C4-2B (cell line): ENCODE results near the gene XRN2.

Experiments used
- H3K27ac ChIP-seq: fragments of 450-650 bp; 2 replicates; pipeline ENCODE4 v1.5.1; 2017
- ZFX ChIP-seq: fragments of 450-650 bp; IDR thresholded peaks from 2 replicates; pipeline ENCODE4 v1.6.1; 2017
- TF ChIP-seq, protein P1 (sequence below): fragments of 450-650 bp; conservative IDR thresholded peaks from 2 replicates; pipeline ENCODE4 v1.5.1; 2017; ENCODE audit warnings: mild to moderate bottlenecking

XRN2 gene

DNA sequence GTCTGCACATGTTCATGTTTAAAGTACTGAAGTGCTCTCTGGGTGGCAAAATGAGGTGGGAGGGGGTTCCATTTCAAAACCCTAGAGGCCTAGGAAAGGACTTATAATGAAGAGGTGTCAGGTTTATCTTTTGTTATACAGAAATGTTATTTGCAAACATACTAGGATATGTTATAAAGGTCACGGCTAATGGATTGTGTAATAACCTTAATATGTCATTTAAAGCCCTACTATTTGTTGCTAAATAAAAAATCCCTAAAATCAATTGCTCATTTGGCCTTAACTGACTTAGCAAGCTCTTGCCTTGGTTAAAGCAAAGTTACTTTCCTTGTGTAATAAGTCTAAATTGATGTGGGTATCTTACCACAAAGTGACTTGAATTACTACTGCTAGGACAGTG, 85.4 kb downstream of the XRN2 start:
- TF ChIP-seq ZFX: no peak
- TF ChIP-seq, protein P1, sequence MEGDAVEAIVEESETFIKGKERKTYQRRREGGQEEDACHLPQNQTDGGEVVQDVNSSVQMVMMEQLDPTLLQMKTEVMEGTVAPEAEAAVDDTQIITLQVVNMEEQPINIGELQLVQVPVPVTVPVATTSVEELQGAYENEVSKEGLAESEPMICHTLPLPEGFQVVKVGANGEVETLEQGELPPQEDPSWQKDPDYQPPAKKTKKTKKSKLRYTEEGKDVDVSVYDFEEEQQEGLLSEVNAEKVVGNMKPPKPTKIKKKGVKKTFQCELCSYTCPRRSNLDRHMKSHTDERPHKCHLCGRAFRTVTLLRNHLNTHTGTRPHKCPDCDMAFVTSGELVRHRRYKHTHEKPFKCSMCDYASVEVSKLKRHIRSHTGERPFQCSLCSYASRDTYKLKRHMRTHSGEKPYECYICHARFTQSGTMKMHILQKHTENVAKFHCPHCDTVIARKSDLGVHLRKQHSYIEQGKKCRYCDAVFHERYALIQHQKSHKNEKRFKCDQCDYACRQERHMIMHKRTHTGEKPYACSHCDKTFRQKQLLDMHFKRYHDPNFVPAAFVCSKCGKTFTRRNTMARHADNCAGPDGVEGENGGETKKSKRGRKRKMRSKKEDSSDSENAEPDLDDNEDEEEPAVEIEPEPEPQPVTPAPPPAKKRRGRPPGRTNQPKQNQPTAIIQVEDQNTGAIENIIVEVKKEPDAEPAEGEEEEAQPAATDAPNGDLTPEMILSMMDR: no peak
- no peak overlapping the region for H3K27ac ChIP-seq

DNA sequence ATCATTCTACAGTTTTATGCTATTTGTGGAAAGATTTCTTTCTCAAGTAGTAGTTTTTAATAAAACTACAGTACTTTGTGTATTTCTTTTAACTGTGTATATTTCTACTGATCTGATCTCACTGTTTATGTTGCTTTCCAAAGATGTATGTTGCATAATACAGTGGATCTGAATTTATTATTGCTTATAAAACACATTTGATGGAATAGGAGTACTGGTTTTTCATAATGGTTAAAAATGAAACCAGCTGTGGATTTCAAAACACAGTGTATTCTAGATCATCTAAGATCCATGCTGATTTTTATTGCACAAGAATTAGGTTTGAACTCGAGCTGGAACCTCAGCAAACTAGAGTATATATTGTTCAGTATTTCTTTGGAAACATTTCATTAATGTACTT, 86.2 kb downstream of the XRN2 start:
- H3K27ac ChIP-seq: no peak overlapping the region
- TF ChIP-seq ZFX: no peak
- TF ChIP-seq, protein P1: no peak

DNA sequence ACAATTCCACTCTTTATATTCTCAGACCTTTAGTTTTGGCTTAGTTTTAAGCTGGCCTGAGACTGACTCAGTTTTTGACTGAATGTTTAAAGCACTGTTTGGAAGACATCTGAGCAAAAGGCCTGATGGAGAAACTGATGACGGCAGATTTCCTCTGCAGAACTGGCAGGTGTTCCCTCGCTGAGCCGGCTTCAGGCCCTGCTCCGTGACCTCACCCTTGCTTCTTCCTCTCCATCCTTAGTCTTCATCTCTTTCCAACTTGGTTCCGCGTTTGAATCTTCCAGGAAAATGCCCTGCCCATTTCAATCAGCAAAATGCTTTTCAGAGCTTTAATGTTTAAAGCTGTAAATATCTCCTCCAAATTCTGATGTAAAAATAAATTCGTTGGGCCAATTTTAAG, 87.6 kb downstream of the XRN2 start:
- H3K27ac ChIP-seq: no peak overlapping the region
- TF ChIP-seq, protein P1: no peak
- TF ChIP-seq ZFX: no peak

DNA sequence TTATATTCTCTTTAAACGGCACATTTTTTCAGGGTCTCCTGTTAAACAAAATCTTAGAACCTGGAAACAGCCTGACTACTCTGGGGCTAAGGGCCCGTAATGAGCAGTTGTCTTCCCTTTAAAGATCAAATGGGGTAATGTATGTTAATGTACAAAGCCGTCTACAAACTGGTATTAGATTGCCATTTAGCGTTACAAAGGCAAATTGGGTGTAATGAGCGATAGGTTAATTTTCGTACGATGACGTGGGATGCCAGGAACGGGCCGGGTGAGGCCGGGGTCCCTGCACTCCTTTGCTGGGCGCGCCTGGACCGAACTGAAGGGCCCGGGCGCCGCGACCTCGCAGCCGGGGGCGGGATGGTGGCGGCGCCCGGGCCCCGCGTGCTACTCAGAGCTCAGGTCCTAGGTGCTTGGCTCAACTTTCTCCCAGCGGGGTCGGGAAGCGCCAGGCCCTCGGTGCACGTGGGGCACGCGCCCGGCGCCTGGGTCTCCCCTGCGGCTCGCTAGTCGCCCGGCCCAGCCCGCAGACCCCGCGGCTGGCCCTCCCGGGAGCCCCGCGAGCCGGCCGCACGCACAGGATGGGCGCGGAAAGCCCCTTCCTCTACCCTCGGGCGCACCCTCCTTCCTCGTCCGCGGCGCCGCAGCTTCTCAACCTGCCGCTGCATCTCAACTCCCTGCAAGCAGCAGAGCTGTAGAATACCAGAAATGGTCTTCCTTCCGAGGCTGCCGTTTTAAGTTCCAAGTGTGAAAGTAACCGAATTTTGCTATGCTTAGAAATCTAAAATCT, 88.2 kb downstream of the XRN2 start:
- TF ChIP-seq, protein P1: no peak
- no peak for TF ChIP-seq ZFX
- no peak overlapping the region for H3K27ac ChIP-seq

DNA sequence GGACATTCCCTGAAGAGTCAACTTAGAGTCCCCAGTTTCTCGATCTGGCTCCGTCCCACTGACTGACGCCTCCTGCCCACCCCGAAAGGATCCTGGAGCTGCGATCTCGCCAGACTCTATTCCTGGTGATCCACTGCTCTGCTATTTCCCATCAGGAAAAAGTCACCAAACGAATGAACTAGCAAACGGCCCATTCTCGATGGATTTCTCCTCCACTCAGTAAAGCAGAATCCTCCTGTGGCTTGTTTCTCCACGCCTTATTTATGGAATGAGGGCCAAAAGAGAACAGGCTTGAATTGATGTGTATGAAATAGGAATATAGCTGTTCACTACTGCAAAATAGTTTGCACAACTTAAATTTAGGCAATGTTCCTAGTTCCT, 88.8 kb downstream of the XRN2 start:
- no peak overlapping the region for H3K27ac ChIP-seq
- TF ChIP-seq, protein P1: no peak
- no peak for TF ChIP-seq ZFX

DNA sequence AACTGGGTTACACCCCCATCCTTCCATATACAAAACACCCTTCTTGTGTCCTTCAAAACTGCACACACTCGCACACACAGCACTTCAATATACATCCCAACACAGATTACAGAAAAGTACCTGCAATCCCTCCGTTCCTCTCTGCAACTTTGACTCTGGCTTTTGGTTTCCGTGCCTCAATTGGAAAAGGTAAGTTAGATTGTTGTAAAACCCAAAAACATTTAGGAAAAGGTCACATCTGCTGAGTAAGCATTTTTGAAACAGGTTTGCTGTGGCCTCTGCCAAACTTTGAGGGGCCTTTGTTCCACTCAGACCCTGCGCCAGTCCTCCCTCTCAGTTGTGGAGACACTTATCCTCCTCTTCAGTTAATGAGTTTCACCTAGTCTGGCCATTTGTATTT, 90.0 kb downstream of the XRN2 start:
- TF ChIP-seq, protein P1: no peak
- no peak for TF ChIP-seq ZFX
- no peak overlapping the region for H3K27ac ChIP-seq

DNA sequence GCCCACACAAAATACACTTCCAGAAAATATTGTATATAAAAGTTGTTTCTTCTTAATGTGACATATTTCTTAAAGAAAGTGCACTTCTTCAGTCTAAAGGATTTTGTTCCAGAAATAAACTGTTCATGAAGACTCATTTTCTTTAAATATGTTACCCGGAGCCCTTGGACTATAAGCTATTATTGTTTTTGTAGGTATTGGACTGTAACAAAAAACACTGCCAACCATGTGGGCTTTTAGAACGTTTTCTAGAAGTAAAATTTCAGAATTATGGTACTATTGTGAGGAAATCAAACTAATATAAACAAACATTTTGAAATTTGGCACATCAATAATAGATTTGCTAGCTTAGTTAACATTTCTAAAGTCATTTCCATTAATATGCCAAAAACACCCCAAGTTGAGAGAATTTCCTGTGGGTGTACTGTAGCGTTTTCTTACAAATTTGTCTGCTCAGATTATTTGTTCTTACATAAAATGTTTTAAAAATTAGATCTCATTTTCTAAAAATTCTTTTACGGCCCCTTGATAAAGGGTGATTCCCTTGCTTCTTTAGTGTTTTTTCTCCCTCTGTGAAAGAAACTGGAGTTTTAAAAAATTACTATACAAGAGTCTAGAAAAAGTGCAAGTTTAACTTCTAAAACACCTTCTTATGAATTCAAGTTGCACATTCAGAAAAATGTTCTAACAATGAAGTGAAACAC, 90.8 kb downstream of the XRN2 start:
- TF ChIP-seq, protein P1: no peak
- TF ChIP-seq ZFX: no peak

More for the DNA sequence above, 90.8 kb downstream of the XRN2 start:
- H3K27ac ChIP-seq: no peak overlapping the region
